HCT116 (cell line): ENCODE measurements around the gene ABHD17C. TPM values are rescaled to one million over a fixed set of nuclear protein-coding genes. Genes with fewer than 3 reads are reported as not detected.

Experiments
- ATAC-seq: fragments of 200-7000 bp; cut with Tn5 transposase; 2 replicates; pipeline ENCODE4 v1.9.1; 2020; ENCODE audit warnings: mild to moderate bottlenecking, moderate library complexity
- BruUV-seq: library from RNA; stranded (reverse); fragments of 400-500 nt; replicated peaks from 2 replicates; lab custom pipeline; 2021; lab: Mats Ljungman, UMichigan
- CTCF ChIA-PET: fragments of 300-600 bp; sonication (Branson Sonifier 250); formaldehyde crosslinking; loops from one replicate; lab custom pipeline; 2021; ENCODE audit warnings: antibody characterized with exemption; lab: Charles Lee
- POLR2A ChIA-PET: fragments of 300-600, 350-600 bp; sonication (Branson Sonifier 250); formaldehyde crosslinking; loops from one replicate; lab custom pipeline; 2021; ENCODE audit warnings: antibody characterized with exemption; lab: Charles Lee
- RAD21 ChIA-PET, 2 experiments: fragments of 300-600 bp; sonication (Branson Sonifier 250); formaldehyde crosslinking; loops; one replicate each; lab custom pipeline; 2023; ENCODE audit warnings: low total read pairs in 2 of 2; ENCODE audit not compliant: uncharacterized antibody in 2 of 2, unreplicated experiment in 2 of 2, low non-redundant PET in 1 of 2; lab: Charles Lee
- DNase-seq: peaks from one replicate; pipeline ENCODE4 v3.0.0-alpha.2; 2010; ENCODE audit warnings: low read depth, low spot score
- H2AFZ ChIP-seq: fragments of 200-600 bp; shearing (Covaris generic), sonication (generic); 2 replicates; pipeline ENCODE4 v1.6.1; 2017; ENCODE audit warnings: low read depth, mixed run types, mixed read lengths, antibody characterized with exemption, low read length; ENCODE audit not compliant: poor library complexity, severe bottlenecking
- H3K27ac ChIP-seq: 2 replicates; pipeline ENCODE4 v1.5.1; 2012; ENCODE audit warnings: low read depth, low read length
- H3K27me3 ChIP-seq: fragments of 200-600 bp; sonication (generic); 2 replicates; pipeline ENCODE4 v1.6.1; 2016; ENCODE audit warnings: mixed run types, low read length, mixed read lengths; ENCODE audit not compliant: insufficient read depth
- H3K36me3 ChIP-seq, 2 experiments: fragments of 200-500 bp in 1 of 2; fragments of 200-600 bp in 1 of 2; sonication (Bioruptor generic) in 1 of 2; sonication (generic) in 1 of 2; 2 replicates each; pipeline versions ENCODE4 v1.5.1 to v1.6.1; 2014 to 2016; ENCODE audit warnings: low read length in 2 of 2, inconsistent platforms in 1 of 2, mixed read lengths in 1 of 2, mixed run types in 1 of 2; ENCODE audit not compliant: insufficient read depth in 2 of 2, control insufficient read depth in 1 of 2
- H3K4me1 ChIP-seq, 2 experiments: fragments of 200-600 bp in 1 of 2; sonication (generic) in 1 of 2; 2 replicates each; pipeline versions ENCODE4 v1.5.1 to v1.6.1; 2012 to 2017; ENCODE audit warnings: low read length in 2 of 2, inconsistent platforms in 1 of 2, mild to moderate bottlenecking in 1 of 2, mixed read lengths in 1 of 2, mixed run types in 1 of 2, moderate library complexity in 1 of 2; ENCODE audit not compliant: insufficient read depth in 2 of 2, control insufficient read depth in 1 of 2
- H3K4me2 ChIP-seq: fragments of 200-600 bp; sonication (generic); 2 replicates; pipeline ENCODE4 v1.6.1; 2017; ENCODE audit warnings: mixed run types, low read length, mixed read lengths
- H3K4me3 ChIP-seq, 2 experiments: fragments of 200-600 bp in 1 of 2; sonication (generic) in 1 of 2; replicated peaks in 1 of 2; 2 replicates each; pipeline ENCODE4 v1.5.1; 2011 to 2016; ENCODE audit warnings: low read length in 2 of 2, control low read depth in 1 of 2, low read depth in 1 of 2, mild to moderate bottlenecking in 1 of 2, mixed read lengths in 1 of 2, mixed run types in 1 of 2
- H3K79me2 ChIP-seq: fragments of 200-600 bp; sonication (generic); 2 replicates; pipeline ENCODE4 v1.6.1; 2017; ENCODE audit warnings: mild to moderate bottlenecking, mixed run types, low read length, moderate library complexity, mixed read lengths; ENCODE audit not compliant: insufficient read depth
- H3K9ac ChIP-seq: fragments of 200-600 bp; sonication (generic); 2 replicates; pipeline ENCODE4 v1.6.1; 2016; ENCODE audit warnings: low read length, mixed read lengths
- H3K9me2 ChIP-seq: fragments of 200-600 bp; sonication (generic), shearing (Covaris generic); 2 replicates; pipeline ENCODE4 v1.6.1; 2017; ENCODE audit warnings: mixed run types, mild to moderate bottlenecking, moderate library complexity; ENCODE audit not compliant: insufficient read depth
- H3K9me3 ChIP-seq, 2 experiments: fragments of 200-500 bp in 1 of 2; fragments of 200-600 bp in 1 of 2; sonication (Bioruptor generic) in 1 of 2; sonication (generic) in 1 of 2; 2 replicates each; pipeline ENCODE4 v1.6.1; 2014 to 2017; ENCODE audit warnings: low read length in 2 of 2, mixed read lengths in 2 of 2, inconsistent platforms in 1 of 2, low read depth in 1 of 2, mild to moderate bottlenecking in 1 of 2, mixed run types in 1 of 2, moderate library complexity in 1 of 2; ENCODE audit not compliant: control insufficient read depth in 1 of 2, insufficient read depth in 1 of 2
- H4K20me1 ChIP-seq: fragments of 200-600 bp; sonication (generic), shearing (Covaris generic); 2 replicates; pipeline ENCODE4 v1.6.1; 2017; ENCODE audit warnings: mixed run types, mild to moderate bottlenecking, moderate library complexity; ENCODE audit not compliant: insufficient read depth
- ATF3 ChIP-seq: IDR thresholded peaks from 2 replicates; pipeline ENCODE4 v1.6.1; 2012
- CTCF ChIP-seq, 3 experiments: fragments of 200-600 bp in 1 of 3; sonication (generic) in 1 of 3; IDR thresholded peaks in 2 of 3; conservative IDR thresholded peaks in 1 of 3; 2 replicates each; pipeline ENCODE4 v1.5.1; 2012 to 2017; ENCODE audit warnings: low read depth in 2 of 3, low read length in 2 of 3, antibody characterized with exemption in 1 of 3, borderline replicate concordance in 1 of 3, control low read depth in 1 of 3, mild to moderate bottlenecking in 1 of 3, mixed read lengths in 1 of 3, mixed run types in 1 of 3, moderate library complexity in 1 of 3; ENCODE audit not compliant: insufficient read depth in 1 of 3
- FOSL1 ChIP-seq: IDR thresholded peaks from 2 replicates; pipeline ENCODE4 v1.6.1; 2012; ENCODE audit warnings: low read depth
- POLR2A ChIP-seq: IDR thresholded peaks from 2 replicates; pipeline ENCODE4 v1.7.0; 2011; ENCODE audit warnings: borderline replicate concordance; ENCODE audit not compliant: insufficient read depth, insufficient read length; ENCODE audit errors: extremely low read depth
- RAD21 ChIP-seq: IDR thresholded peaks from 2 replicates; pipeline ENCODE4 v1.6.1; 2012; ENCODE audit warnings: low read depth, mild to moderate bottlenecking
- REST ChIP-seq: IDR thresholded peaks from 2 replicates; pipeline ENCODE4 v1.6.1; 2012; ENCODE audit warnings: low read depth
- TCF7L2 ChIP-seq: IDR thresholded peaks from 2 replicates; pipeline ENCODE4 v1.7.0; 2011; ENCODE audit warnings: borderline replicate concordance, inconsistent platforms; ENCODE audit not compliant: insufficient read depth, insufficient read length; ENCODE audit errors: extremely low read depth
- YY1 ChIP-seq: IDR thresholded peaks from 2 replicates; pipeline ENCODE4 v1.6.1; 2011; ENCODE audit warnings: low read length, low read depth, moderate library complexity, mild to moderate bottlenecking; ENCODE audit not compliant: insufficient replicate concordance; ENCODE audit errors: extremely low read depth
- ZBTB33 ChIP-seq: IDR thresholded peaks from 2 replicates; pipeline ENCODE4 v1.6.1; 2011; ENCODE audit warnings: mild to moderate bottlenecking, low read length, moderate library complexity; ENCODE audit not compliant: insufficient replicate concordance; ENCODE audit errors: extremely low read depth
- ZNF274 ChIP-seq: fragments of 200-500 bp; sonication (Bioruptor generic); IDR thresholded peaks from 2 replicates; pipeline ENCODE4 v1.6.1; 2014; ENCODE audit warnings: mild to moderate bottlenecking, low read depth, low read length, inconsistent platforms
- intact Hi-C: fragments of 100-400 bp; cut with micrococcal nuclease; formaldehyde crosslinking; loops from 2 replicates; pipeline ENCODE4 v1.10.0; 2022
- total RNA-seq: library from RNA; stranded (reverse); gene quantifications from one replicate; pipeline ENCODE4 v1.2.1, GENCODE V29; 2021; ENCODE audit not compliant: unreplicated experiment

The ABHD17C gene
- total RNA-seq, 1 experiment from 2014 or later = 27.9 TPM

GRCh38 chr15:80673561-80674244 lies 21.4 kb upstream of the ABHD17C start:
- ChIA-PET CTCF (no interaction called here), POLR2A (no interaction called here)
- Histone ChIP-seq H3K9me3 (no peaks in the 10 kb centered on the region), H3K9ac (no peak overlapping the region)
- no peak for TF ChIP-seq REST
- TF ChIP-seq, all 23 proteins: peak for 0
- RAD21 ChIA-PET = no interaction called here
- Histone ChIP-seq H3K4me3 (no peak overlapping the region), H4K20me1 (no peaks in the 10 kb centered on the region), H3K9me2 (no peaks in the 10 kb centered on the region), H3K79me2 (no peaks in the 10 kb centered on the region), H3K27me3 (no peaks in the 10 kb centered on the region), H3K4me1 (peaks cover 0 to 4% of the 10 kb centered on the region in 2 experiments; a peak in 1 of 4 replicates), H2AFZ (no peak overlapping the region), H3K4me2 (no peak overlapping the region), H3K36me3 (no peaks in the 10 kb centered on the region), H3K27ac (no peak overlapping the region)
- DNase-seq (no peak), ATAC-seq (no peak)
- no TSS peak for BruUV-seq
- intact Hi-C loops = no loop called here

GRCh38 chr15:80674245-80674614 lies 20.9 kb upstream of the ABHD17C start:
- Histone ChIP-seq H3K4me2 (no peak overlapping the region), H3K9me2 (no peaks in the 10 kb centered on the region), H3K27ac (no peak overlapping the region), H3K79me2 (no peaks in the 10 kb centered on the region), H3K9ac (no peak overlapping the region), H3K4me1 (peaks cover under 1 to 7% of the 10 kb centered on the region in 2 experiments; a peak in 3 of 4 replicates), H3K27me3 (no peaks in the 10 kb centered on the region), H3K9me3 (no peaks in the 10 kb centered on the region), H4K20me1 (no peaks in the 10 kb centered on the region), H2AFZ (no peak overlapping the region), H3K36me3 (no peaks in the 10 kb centered on the region), H3K4me3 (no peak overlapping the region)
- DNase-seq (no peak), ATAC-seq (no peak)
- ChIA-PET RAD21 (no interaction called here), CTCF (no interaction called here), POLR2A (no interaction called here)
- BruUV-seq = no TSS peak
- intact Hi-C loops = no loop called here
- TF ChIP-seq RAD21 = no peak
- no peak for TF ChIP-seq CTCF (IDR thresholded peaks at IDR 0.05 in 2 of 3, conservative IDR thresholded peaks at IDR 0.05 in 1 of 3; ENCODE audit: borderline replicate concordance in 1 of 3, insufficient read depth in 1 of 3, low read depth in 2 of 3, low read length in 2 of 3)
- TF ChIP-seq FOSL1 = no peak
- no peak for TF ChIP-seq ZNF274
- no peak for TF ChIP-seq ATF3
- TF ChIP-seq POLR2A = no peak
- no peak for TF ChIP-seq YY1
- no peak for TF ChIP-seq TCF7L2
- no peak for TF ChIP-seq ZBTB33
